ENCODE measurements around the gene ELL2.

ELL2 gene

DNA sequence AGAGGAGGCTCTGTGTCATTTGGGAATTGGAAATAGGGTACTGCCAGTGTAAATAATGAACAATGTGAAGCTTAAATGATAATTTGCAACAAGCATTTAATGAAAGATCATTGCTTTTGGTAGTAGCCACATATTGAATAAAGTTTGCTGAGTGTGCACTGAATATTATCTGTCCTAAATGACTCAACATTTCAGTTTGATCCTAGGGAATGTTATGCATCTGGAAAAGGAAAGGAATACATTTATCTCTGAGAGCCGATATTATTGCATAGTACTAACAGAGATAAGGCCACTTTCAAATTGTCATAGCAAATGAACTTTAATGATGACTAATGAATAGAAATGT is 8.7 kb upstream of the ELL2 start:
- Histone ChIP-seq H3K9me3 (no peaks in the 10 kb centered on the region), H3K27ac (peak overlapping the region; percentile 32), H3K4me1 (ENCODE audit: control insufficient read depth in 1 of 2, insufficient read depth in 1 of 2, low read depth in 1 of 2, low read length in 1 of 2) (peaks cover 14 to 22% of the 10 kb centered on the region in 2 experiments), H3K27me3 (no peaks in the 10 kb centered on the region), H3K4me3 (ENCODE audit: low read depth in 1 of 2, low read length in 1 of 2) (no peak overlapping the region), H3K36me3 (no peaks in the 10 kb centered on the region)
- TF ChIP-seq CTCF (IDR thresholded peaks at IDR 0.05) = no peak

- Histone ChIP-seq H3K27me3 (no peaks in the 10 kb centered on the region), H3K27ac (peak overlapping the region; percentile 32), H3K4me1 (ENCODE audit: control insufficient read depth in 1 of 2, insufficient read depth in 1 of 2, low read depth in 1 of 2, low read length in 1 of 2) (peaks cover 14 to 22% of the 10 kb centered on the region in 2 experiments), H3K36me3 (no peaks in the 10 kb centered on the region), H3K9me3 (no peaks in the 10 kb centered on the region), H3K4me3 (ENCODE audit: low read depth in 1 of 2, low read length in 1 of 2) (no peak overlapping the region)
- no peak for TF ChIP-seq CTCF (IDR thresholded peaks at IDR 0.05)
Observed at GRCh38 chr5:95969651-95970358, 8.2 kb upstream of the ELL2 start.

- Histone ChIP-seq H3K27ac (peak overlapping the region; percentile 32), H3K4me3 (ENCODE audit: low read depth in 1 of 2, low read length in 1 of 2) (no peak overlapping the region), H3K9me3 (no peaks in the 10 kb centered on the region), H3K36me3 (no peaks in the 10 kb centered on the region), H3K27me3 (no peaks in the 10 kb centered on the region), H3K4me1 (ENCODE audit: control insufficient read depth in 1 of 2, insufficient read depth in 1 of 2, low read depth in 1 of 2, low read length in 1 of 2) (peaks cover 14 to 22% of the 10 kb centered on the region in 2 experiments)
- no peak for TF ChIP-seq CTCF (IDR thresholded peaks at IDR 0.05)
Observed at GRCh38 chr5:95969055-95969454, 7.4 kb upstream of the ELL2 start.

- no peak for TF ChIP-seq CTCF (IDR thresholded peaks at IDR 0.05)
- Histone ChIP-seq H3K27ac (no peak overlapping the region), H3K36me3 (no peaks in the 10 kb centered on the region), H3K4me3 (ENCODE audit: low read depth in 1 of 2, low read length in 1 of 2) (no peak overlapping the region), H3K4me1 (ENCODE audit: control insufficient read depth in 1 of 2, insufficient read depth in 1 of 2, low read depth in 1 of 2, low read length in 1 of 2) (peaks cover 20 to 25% of the 10 kb centered on the region in 2 experiments), H3K9me3 (no peaks in the 10 kb centered on the region), H3K27me3 (no peaks in the 10 kb centered on the region)
Observed at GRCh38 chr5:95967236-95967635, 5.6 kb upstream of the ELL2 start.

GRCh38 chr5:95966005-95966404 is 4.4 kb upstream of the ELL2 start:
- Histone ChIP-seq H3K27me3 (no peaks in the 10 kb centered on the region), H3K9me3 (no peaks in the 10 kb centered on the region), H3K4me1 (ENCODE audit: control insufficient read depth in 1 of 2, insufficient read depth in 1 of 2, low read depth in 1 of 2, low read length in 1 of 2) (peaks cover 21 to 22% of the 10 kb centered on the region in 2 experiments), H3K4me3 (ENCODE audit: low read depth in 1 of 2, low read length in 1 of 2) (no peak overlapping the region), H3K36me3 (no peaks in the 10 kb centered on the region), H3K27ac (no peak overlapping the region)
- TF ChIP-seq CTCF (IDR thresholded peaks at IDR 0.05) = no peak

All from neutrophil (primary cell).